Stimulated activated CD4-positive, alpha-beta T cell treated with anti-CD3 and anti-CD28 coated beads, Interleukin-1b, Interleukin-23, amount 100 ng/mL, for 48 hours (primary cell): ENCODE data around the gene EEF2K.
"Not testable (repeated sequence)": the region's sequence is repeated elsewhere in the genome, so short reads cannot be mapped to it uniquely, and the experiment has no call there.

Experiments used
- DNase-seq: peaks from one replicate; pipeline ENCODE4 v3.0.0-alpha.2; 2020

The EEF2K gene

DNA sequence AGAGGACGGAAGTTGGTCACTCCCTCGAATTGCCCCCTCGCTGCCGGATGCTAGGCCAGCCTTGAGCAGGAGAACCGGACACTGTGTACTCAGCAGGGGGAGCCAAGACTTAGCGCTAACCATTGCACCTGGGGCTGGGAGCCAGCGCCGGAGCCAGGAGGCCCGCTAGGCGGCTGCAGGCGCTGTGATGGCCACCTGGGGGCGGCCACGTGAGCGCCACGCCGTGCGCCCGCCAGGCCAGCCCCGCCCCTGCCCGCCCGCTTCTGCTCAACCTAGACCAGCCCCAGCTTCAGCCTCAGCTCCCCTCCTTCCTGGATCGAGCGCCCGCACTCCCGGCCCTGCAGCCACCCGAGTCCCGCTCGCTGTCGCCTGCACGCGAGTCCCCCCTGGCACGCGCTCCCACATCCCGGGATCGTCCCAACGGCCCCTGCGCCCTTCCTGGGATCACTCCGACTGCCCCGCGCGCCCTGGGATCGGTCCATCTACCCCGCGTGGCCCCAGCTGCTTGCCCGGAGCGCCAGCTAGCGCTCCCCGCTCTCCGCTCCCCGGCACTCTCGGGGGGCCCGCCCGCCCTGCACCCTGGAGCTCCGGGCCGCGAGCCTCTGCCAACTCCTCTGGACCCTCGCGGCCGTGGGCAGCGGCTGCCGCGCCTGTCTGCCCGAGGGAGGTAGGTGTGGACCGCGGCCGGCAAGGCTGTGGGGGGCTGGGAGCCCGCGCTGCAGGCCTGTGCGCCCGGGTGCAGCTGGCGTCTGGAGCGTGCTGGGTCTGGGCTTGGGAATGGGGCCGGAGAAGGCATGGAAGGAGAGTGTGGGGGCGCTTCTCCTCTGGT is at the start of gene EEF2K:
TSS of gene EEF2K (plus strand) at position 266 of the 829 bp plus-strand sequence. CDS start 19,452 bp downstream, outside the sequence.
- DNase-seq: peak; percentile 83

DNA sequence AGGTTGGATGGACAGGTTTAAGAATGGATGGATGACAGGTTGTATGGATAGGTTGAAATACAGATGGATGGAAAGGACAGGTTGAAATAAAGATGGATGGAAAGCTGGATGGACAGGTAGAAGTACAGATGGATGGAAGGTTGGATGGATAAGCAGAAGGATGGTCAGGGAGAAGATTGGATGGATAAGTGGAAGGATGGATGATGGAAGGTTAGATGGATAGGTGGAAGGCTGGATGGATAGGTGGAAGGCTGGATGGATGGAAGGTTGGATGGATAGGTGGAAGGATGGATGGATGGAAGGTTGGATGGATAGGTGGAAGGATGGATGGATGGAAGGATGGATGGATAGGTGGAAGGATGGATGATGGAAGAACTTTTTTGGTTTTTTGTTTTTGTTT is 44.7 kb upstream of the EEF2K start:
- no peak for DNase-seq

DNA sequence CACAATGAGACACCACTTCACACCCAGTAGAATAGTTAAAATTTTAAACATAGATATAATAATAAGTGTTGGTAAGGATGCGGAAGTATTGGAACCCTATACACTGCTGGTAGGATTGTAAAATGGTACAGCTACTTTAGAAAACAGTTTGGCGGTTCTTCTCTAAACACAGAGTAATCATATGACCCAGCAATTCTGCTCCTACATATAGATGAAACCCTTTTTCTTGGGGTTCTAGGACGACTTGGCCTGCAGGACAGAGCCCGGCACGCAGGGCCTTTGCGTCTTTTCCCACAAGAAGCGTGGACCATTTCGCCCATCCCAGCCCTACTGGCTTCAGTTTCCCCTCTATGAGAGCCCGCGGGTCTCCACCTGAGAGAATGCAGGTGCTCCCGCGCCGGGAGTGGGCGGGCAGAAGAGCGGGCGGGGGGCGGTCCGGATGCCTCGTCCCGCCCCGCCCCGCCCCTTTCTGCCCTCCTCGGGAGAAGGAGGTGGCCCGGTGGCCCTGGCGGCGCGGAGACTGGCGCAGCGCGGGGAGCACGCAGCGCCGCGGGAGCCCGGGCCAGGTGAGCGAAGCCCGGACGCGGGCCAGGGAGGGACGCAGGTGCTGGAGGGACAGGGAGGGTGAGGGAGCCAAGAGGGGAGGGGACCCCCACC is 44.0 kb upstream of the EEF2K start, which contains the start of gene SDR42E2:
TSS of gene SDR42E2 (plus strand) at position 508 of the 657 bp plus-strand sequence. CDS start 3,077 bp downstream, outside the sequence.
- DNase-seq: peak; percentile 9

DNA sequence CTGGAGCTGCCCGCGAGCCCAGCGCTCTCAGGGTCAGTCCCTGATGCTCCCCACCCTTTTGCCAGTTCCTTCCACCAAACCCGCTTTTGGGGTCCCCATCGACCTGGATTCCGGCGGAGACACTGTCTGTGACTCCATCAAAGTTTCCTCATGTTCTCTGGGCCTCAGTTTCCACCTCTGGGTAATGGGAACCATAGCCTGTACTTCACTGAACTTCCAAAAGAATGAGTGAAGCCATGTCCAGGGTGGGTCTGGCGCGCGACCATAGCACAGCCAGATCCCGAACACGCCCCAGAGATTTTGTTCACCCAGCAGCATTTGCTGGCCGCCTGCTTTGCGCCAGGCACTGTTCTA is 43.4 kb upstream of the EEF2K start:
- no peak for DNase-seq

DNA sequence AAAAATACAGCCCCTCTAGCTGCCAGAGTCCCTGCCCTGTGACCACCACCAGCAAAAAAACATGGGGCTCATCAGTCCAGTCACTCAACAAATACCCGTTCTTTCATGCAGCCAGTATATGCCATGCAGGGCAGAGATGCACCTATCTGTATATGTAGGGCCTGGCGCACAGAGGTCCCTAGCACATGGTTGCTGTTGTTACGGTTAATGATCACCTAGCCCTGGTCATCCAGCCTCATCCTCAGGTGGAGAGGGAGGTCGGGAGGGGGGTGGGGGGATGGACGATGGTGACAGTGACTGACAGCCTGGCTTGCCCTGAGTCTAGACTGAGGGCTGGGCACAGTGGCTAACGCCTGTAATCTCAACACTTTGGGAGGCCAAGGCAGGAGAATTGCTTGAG is 42.3 kb upstream of the EEF2K start:
- DNase-seq: no peak

DNA sequence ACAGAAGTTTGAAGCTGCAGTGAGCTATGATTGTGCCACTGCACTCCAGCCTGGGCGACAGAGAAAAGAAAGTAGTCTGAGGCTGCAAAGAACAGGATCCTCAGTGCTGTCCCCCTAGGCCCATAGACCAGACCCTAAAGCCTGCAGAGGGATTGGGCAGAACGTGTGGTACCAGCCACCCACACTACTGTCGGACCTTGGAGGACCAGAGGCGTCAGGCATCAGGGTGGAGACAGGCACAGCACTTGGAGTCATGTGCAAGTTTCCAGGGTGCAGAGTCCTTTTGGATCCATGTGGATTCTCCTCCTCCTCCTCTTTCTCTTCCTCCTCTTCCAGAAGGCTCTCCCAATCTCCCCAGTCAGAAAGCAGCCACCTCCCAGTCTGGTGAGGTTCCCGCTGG is 41.6 kb upstream of the EEF2K start:
- no peak for DNase-seq

DNA sequence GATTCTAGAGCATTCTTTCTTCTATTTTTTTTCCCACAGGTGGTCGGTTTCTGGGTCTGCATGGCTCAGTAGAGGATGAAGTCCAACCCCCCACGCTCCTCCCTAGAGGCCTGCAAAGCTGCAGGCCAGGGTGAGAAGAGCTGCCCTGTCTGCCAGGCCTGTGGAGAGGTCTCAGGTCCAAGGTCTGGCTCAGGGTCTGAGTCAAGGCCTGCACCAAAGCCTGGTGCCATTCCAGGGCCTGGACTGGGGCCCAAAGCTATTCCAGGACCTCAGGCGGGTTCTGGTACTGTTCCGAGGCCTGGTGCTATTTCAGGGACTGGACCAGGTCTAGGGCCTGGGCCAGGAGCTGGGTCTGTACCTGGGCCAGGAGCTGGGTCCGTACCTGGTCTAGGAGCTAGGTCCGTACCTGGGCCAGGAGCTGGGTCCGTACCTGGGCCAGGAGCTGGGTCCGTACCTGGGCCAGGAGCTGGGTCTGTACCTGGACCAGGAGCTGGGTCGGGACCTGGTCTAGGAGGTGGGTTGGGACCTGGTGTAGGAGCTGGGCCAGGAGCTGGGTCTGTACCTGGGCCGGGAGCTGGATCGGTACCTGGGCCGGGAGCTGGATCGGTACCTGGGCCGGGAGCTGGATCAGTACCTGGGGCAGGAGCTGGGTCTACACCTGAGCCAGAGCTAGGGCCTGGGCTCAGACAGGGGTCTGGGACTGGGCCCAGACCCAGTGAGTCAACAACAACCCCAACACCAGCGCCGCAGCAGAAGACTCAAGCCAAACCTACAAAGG is 40.4 kb upstream of the EEF2K start:
- no peak for DNase-seq

DNA sequence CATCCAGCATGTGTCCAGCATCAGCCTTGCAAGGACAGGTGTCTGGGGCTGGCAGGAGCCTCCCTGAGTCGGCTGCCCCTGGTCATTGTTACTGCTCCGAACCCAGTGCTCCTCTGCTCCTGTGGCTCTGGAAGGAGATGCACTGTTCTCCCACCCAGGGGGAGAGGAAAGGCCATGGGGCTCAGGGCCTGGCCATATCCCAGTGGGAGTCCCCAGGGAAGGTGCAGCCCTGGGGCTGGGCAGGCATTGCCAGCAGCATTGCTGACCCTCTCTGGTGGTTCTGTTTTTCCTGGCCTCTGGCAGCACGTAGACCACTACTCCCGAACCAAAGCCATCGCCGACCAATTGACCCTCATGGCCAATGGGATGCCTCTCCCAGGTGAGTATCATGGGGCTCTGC is 34.1 kb upstream of the EEF2K start:
- DNase-seq: no peak

DNA sequence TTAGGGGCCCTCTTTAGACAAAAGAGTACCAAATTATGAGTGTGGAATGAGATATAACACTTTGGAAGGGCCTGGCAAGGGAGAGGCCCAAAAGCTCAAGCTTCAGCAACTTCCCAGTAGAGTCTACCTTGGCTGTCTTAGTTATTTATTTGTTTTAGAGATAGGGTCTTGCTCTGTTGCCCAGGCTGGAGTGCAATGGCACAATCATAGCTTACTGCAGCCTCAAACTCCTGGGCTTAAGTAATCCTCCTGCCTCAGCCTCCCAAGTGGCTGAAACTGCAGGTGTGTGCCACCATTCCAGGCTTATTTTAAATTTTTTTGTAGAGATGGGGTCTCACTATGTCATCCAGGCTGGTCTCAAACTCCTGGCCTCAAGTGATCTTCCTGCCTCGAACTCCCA is 33.4 kb upstream of the EEF2K start:
- not testable (repeated sequence) for DNase-seq

DNA sequence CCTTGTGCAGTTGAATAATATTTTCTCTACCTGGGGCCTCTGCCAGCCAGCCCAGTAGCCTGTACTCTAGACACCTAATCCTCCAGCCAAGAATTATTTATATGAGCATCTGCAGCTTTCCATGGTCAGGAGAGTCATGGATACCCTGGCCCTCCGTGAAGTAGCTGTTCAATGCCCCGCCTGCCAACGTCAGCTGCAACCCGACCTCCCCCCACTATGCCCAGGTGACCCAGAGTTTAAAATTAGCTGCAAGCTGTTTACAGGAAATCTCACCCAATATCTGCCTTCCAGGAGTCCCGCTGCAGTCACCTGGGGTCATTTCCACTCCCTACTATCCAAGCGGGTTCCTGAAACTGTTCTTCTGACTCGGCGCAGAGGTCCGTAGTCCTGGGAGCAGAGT is 31.4 kb upstream of the EEF2K start:
- no peak for DNase-seq

DNA sequence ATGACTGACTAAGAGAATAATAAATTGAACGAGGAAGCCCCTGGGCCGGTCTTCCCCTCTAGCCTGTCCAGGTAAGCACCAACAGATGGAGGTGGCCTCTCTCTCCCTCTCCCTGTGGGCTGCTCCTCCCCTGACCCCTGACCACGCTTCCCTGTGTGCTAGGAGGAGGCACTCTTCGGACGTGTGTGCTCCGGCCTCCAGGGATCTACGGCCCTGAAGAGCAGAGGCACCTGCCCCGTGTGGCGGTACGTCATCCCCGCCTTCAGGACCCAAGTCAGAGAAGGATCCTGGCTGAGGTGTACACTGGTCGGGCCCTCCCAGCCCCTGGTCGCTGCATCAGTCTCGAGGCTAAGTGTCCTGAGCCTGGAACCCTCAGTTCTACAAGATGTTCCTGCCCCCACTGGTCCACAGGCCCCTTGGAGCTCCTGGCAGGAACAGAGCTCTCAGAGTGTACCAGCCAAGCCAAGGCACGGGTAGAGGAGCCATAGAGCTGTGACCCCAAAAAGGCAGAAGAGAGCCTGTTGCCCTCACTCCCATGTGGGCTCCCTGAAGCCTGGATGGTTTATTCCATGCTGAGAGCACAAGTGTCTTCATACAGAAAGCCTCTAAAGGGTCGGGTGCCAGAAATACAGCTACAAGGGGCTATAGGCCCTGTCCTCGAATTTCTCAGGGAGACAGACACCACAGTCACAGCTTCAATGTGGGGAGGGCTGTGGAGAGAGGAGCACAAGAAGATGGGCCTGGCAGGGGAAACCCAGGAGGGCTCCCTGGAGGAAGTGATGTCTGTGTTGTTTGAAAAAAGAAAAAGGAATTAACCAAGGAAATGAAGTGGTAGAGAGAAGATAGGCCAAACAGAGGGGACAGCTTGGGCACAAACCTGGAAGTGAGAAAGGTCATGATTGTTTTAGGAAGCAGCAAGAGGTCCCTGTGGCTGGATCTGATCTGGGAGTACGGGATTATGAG is 27.8 kb upstream of the EEF2K start:
- no peak for DNase-seq

DNA sequence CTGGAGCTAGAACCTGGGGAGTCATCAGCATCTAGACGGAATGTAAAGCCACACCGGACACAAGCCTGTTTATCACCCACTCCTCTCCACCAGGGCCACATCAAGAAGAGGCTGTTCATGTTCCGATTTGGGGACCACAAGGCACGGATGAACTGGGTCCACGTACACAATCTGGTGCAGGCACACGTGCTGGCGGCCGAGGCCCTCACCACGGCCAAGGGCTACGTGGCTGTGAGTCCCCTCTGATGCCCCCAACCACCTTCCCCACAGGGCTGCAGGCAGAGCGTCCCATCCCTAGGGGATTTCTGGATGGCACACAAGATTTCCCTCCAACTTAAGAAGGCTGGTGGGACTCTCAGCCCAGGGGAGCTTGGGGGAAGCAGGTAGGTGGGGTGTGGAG is 24.7 kb upstream of the EEF2K start:
- DNase-seq: no peak

DNA sequence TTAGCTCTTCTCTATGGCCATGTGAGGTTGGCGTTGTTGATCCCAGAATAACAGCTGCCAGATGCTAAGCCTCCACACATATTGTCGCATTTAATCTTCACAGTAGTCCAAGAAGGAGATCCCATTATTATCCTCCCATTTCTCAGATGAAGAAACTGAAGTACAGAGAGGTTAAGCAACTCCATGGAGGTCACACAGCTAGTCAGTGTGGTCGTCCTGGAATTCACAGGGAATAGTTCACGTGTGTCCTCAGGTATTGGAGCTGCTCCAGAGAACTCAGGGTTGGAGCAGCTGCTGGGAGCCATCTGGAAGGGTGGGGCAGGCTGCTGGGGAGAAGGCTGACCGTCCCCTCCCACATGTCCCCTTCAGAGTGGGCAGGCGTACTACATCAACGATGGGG is 24.2 kb upstream of the EEF2K start:
- DNase-seq: no peak

DNA sequence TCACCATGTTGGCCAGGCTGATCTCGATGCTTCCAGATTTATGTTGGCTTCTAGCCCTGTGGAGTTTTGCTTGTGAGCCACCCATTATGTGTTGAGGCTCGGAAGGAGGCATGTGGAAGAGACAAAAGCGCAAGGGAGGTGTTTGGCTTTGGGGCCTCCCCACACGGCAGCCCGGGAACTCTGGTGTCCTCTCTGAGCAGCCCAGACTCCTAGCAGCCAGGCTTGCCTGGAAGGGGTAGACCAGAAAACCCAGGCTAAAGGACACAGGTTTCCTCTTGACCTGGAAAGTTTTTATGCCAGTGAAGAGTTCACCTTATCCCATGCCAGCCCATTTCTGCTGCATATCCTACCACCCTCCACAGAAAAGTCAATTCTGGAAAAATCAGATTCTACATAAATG is 22.7 kb upstream of the EEF2K start:
- DNase-seq: no peak

DNA sequence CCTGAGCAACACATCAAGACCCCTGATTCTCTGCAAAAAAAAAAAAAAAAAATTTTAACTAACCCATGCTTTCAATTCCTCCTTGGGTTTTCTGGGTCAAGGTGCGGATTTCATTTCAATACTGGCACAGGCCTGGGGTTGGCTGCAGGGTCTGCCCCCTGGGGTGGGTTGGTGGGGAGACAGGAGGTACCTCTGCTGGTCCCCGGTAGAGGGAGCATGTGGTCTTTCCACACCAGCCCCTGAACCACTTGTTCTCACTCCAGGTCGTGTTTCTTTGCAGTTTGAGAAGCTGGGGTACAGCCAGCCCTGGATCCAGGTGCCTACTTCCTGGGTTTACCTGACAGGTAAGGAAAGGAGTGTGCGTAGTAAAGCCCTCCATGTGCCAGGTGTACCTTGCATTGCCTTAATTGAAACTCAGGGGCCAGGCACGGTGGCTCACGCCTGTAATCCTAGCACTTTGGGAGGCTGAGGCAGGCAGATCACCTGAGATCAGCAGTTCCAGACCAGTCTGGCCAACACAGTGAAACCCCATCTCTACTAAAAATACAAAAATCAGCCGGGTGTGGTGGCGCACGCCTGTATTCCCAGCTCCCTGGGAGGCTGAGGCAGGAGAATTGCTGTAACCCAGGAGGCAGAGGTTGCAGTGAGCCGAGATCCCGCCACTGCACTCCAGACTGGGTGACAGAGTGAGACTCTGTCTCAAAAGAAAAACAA is 22.0 kb upstream of the EEF2K start:
- no peak for DNase-seq

DNA sequence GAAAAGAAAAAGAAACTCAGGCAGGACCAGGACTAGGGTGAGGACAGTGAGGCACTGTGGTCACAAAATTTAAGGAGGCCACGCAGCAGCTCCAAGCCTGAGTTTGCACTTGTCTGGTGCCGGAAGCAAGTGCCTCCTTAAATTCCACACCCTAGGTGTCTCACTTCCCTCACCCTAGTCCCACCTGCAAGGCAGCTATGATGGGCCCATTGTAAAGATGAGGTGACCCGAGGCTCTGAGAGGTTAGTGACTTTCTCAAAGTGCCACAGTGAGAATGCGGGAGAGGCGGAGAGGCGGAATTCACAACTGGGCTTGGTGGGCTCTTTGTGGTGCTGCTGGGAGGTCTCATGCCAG is 21.5 kb upstream of the EEF2K start:
- no peak for DNase-seq

DNA sequence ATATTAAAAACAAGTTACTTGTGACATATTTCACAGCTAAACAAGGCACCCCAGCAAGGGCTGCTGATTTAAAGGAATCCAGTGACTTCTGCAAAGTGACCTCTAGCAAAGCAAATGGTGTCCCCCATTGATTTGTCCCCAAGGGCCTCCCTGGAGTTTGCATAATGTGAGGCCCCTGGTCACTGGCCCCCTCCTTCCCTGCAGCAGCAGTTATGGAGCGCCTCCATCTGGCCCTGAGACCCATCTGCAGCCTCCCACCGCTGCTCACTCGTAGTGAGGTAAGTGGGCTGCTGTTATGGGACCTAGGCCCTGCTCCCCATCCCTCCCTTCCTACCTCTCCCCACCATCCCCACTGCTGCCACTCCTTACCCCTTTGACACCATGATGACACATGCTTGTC is 19.6 kb upstream of the EEF2K start:
- no peak for DNase-seq

DNA sequence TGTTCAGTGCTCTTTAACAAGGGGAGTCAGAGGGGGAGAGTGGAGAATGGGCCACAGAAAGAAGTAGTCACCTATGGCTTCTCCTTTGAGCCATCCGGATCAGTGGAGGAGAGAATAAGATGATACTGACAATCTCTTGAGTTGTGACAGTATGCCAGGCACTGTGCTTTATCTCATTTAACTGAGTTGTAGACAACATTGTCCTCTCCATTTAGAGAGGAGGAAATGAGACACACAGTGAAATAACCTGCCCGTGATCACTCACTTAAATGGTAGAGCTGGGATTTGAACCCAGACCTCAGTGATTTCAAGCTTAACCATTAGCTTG is 17.8 kb upstream of the EEF2K start:
- no peak for DNase-seq

DNA sequence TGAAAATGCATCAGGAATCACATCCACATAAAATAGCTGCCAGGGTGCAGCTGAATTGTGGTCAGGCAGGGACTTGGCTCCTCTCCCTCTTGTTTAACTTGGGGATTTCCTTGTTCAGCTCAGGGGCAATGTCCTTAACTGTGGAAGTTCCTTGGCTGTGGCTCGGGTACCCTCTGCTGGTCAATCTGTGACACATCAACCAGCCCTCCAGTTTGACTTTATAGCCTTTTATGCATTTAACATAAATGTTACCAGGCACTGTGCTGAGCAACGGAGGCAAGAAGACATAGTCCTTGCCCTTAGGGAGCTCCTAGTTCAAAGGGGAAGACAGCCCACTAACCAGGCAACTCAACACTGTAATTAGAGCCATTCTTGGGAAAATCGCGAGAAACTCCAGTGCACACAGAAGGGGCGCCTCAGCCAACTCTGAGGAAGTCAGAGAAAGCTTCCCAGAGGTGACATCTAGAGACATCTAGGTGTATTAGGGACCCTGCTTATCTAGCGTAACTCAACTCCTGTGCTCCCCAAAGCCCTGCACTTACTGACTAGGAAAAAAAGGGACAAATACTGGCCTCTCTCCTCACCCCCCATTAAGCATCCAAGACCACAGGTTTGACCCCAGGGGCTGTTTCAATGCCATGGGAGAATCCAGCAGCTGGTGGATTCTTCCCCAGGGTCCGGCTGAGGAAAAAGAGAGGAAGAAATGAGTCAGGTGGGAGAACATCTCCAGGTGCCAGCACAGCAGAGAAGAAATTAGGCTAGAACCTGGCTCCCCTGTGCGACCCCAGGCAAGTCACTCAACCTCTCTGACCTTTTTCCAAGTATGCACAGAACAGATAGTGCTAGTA is 17.3 kb upstream of the EEF2K start:
- peak; percentile 70 for DNase-seq

DNA sequence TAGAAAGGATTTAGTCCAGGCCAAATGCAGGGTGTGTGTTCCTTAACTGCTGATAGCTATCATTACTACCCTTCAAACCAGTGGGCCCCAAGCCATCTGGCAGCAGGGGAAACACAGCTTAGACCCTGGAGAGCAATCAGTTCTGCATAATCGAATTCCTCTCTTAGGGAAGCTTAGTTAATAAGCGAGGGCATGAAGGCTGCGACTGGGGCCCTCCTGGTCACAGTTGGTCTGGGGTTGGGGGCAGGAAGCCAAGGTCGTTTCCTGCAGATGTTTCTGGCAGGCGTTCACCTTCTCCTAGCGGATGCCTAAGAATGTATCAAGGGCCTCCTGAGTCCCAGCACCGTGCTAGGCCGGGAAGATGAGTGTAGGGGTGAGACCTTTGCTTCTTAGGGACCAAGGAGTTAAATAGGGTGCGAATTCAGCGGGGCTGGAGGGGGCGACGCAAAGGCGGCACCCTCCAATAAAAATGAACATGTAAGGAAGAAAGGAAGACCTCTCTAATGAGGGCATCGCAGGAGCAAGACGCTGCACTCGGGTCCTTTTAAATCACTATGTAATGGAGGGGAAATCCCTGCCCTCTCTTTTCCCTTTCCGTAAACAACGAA is 16.5 kb upstream of the EEF2K start:
- DNase-seq: peak; percentile 27
